ENCODE data around the gene SLC13A3.

The SLC13A3 gene

DNA sequence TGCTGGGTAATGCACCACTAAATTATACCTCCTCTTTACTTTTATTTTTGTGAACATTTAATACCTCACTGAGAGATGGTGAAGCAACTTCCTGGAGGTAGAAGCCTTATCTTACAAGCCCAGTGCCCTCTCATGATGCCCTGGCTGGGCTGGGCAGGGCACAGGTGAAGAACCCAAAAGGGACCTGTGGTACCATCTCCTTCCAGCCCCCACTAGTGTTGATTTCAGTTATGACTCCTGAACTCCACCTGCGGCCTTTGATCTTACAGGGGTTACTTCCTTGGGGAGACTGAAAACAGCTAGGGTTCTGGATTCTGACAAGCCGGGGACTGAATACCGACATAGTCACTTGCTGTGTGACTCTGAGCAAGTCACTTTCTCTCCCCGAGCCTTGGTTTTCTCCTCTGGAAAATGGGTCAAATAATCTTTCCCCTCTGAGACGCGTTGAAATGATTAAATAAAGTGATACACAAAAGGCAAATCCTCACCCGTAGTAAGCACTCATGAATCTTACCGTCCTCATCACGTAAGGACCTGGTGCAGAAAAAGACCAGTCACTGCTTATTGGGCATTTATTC is 1.2 kb downstream of the SLC13A3 start:
- DNase-seq = no peak

DNA sequence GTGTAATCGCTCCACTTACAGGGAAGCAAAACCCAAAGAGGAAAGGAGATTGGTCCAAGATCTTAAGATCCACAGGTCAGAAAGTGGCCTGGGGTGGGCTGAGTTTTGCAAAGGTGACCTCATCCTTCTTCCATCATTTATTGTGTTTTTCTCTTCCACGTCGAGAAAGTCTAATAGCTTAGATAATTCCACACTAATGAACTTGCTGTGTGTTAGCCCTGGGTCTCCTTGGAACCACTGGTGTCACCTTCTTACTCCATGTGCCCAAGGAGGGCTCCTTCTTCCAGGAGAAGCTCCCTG is 1.7 kb downstream of the SLC13A3 start:
- no peak for DNase-seq

GRCh38 chr20:46648903-46649649 is 2.2 kb downstream of the SLC13A3 start:
- no peak for DNase-seq

GRCh38 chr20:46647469-46647868 is 3.8 kb downstream of the SLC13A3 start:
- DNase-seq = no peak

- no peak for DNase-seq
Observed at GRCh38 chr20:46646659-46647380, 4.4 kb downstream of the SLC13A3 start.

- no peak for DNase-seq
Observed at GRCh38 chr20:46646122-46646521, 5.1 kb downstream of the SLC13A3 start.

DNA sequence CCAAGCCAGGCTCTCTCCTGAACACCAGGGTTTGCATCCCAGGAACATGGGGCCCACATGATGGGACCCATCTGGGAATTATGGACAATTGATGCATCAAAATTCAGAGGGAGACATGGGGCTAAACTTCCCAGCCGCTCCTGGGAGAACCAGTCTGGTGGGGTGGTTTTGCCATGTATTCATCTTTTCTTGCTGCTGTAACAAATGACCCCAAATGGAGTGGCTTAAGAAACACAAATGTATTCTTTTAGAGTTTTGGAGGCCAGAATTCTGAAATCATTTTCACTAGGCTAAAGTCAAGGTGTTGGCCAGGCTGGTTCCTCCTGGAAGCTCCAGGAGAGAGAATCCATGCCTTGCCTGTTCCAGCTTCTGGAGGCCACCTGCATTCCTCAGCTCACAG is 6.5 kb downstream of the SLC13A3 start:
- no peak for DNase-seq

GRCh38 chr20:46644160-46644559 is 7.1 kb downstream of the SLC13A3 start:
- DNase-seq = no peak

- no peak for DNase-seq
Observed at GRCh38 chr20:46642969-46643343, 8.3 kb downstream of the SLC13A3 start.

DNA sequence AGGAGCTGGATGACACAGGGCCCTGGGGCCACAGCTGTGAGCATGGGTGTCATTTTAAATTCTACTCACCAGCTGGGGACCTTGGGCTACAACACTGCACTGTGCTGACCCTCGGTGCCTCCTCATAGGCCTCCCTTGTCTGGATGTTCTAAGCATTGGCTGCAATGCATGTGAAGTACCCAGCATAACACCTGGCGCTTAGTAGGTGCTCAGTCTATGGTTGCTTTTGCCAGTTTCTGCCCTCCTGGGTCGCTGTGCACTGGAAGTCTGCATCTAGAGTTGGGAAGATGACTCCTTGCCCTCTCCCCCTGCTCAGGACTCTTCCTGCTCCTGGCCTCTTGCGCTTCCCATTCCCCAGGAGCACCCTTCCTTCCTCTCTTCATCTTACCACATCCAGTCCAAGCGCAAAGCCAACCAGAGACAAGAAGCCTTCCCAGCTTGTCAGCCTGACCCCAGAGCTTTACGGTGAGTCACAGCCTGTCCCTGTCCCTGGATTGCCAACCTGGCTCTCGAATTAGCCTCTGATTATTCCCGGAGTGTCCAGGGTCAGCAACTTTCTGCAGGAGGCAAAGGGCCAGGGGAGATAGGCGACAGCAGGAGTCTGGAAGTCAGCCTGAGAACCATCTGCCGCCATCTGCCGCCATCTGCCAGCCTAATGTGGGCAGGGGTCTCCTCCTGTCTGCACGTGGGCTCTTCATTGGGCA is 8.8 kb downstream of the SLC13A3 start:
- no peak for DNase-seq

DNA sequence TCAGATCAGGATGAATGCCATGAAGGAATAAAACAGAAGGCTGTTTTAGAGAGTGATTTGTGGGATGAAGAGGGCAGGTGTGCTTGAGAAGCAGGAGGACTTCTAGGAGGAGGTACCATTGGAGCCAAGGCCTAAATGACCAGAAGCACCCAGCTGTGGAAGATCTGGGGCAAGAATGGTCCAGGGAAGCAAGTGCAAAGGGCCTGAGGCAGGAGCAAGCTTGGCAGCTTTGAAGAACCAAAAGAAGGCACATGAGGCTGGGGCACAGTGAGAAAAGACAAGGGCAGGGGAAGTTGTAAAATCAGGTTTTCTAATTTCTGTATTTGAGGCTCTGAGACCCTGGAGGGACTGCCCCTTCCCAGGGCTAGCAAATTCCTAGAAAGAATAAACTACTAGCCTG is 9.8 kb downstream of the SLC13A3 start:
- no peak for DNase-seq

GRCh38 chr20:46640536-46641311 is 10.5 kb downstream of the SLC13A3 start:
- no peak for DNase-seq

- no peak for DNase-seq
Observed at GRCh38 chr20:46640044-46640443, 11.2 kb downstream of the SLC13A3 start.

GRCh38 chr20:46639587-46639986 is 11.7 kb downstream of the SLC13A3 start:
- no peak for DNase-seq

GRCh38 chr20:46638898-46639274 is 12.4 kb downstream of the SLC13A3 start:
- no peak for DNase-seq

- DNase-seq = no peak
Observed at GRCh38 chr20:46638134-46638897, 12.9 kb downstream of the SLC13A3 start.

DNA sequence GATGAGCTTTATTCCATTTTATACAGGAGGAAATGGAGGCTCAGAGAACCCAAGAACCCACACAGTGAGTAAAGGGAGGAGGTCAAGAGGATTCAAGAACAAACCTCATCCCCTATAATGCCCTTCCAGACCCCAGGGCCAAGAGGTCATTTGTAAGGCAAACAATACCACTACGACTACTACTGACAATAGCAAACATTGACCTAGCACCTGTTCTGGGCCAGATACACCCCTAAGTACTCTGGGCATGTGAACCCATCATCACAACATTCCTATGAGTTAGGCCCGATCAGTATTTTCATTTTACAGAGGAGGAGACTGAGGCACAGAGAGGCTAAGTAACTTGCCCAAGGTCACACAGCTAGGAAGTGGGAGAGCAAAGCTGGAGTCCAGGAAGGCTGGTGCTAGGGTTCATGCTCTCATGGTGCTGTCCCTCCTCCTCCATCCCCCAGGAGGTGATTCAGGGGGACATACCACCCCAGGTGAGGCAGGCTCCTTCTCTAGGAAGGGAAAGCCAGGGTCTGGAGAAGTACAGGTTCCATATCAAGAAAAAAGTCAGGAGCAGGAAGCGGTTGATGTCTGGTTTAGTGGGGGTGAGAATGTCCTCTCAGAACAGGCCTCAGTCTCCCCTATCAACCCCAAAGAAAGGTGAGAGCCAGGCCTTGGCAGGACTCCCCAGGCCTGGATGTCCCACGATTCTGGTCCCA is 13.7 kb downstream of the SLC13A3 start:
- no peak for DNase-seq

GRCh38 chr20:46637020-46637419 is 14.2 kb downstream of the SLC13A3 start:
- DNase-seq = no peak

- DNase-seq = no peak
Observed at GRCh38 chr20:46636514-46636913, 14.7 kb downstream of the SLC13A3 start.

DNA sequence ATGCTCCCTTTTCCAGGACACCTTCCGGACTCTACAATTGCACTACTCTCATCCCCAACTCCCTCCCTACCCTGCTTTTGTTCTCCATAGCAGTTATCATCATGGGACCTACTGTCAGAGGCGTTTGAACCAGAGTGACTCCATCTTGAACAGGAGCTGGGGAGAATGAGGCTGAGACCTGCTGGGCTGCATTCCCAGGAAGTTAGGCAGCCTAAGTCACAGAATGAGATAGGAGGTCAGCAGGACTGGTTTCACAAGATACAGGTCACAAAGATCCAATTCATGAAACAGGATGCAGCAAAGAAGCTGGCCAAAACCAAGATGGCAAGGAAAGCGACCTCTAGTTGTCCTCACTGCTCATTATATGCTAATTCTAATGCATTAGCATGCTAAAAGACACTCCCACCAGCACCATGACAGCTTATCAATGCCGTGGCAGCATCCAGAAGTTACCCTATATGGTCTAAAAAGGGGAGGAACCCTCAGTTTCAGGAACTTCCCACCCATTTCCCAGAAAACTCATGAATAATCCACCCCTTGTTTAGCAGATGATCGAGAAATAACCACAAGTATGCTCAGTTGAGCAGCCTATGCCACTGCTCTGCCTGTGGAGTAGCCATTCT is 15.6 kb downstream of the SLC13A3 start:
- no peak for DNase-seq

GRCh38 chr20:46634528-46634927 is 16.7 kb downstream of the SLC13A3 start:
- DNase-seq = no peak
